ENCODE measurements around the gene METRNL.
"Not testable (repeated sequence)": the region's sequence is repeated elsewhere in the genome, so short reads cannot be mapped to it uniquely, and the experiment has no call there.

Gene METRNL

DNA sequence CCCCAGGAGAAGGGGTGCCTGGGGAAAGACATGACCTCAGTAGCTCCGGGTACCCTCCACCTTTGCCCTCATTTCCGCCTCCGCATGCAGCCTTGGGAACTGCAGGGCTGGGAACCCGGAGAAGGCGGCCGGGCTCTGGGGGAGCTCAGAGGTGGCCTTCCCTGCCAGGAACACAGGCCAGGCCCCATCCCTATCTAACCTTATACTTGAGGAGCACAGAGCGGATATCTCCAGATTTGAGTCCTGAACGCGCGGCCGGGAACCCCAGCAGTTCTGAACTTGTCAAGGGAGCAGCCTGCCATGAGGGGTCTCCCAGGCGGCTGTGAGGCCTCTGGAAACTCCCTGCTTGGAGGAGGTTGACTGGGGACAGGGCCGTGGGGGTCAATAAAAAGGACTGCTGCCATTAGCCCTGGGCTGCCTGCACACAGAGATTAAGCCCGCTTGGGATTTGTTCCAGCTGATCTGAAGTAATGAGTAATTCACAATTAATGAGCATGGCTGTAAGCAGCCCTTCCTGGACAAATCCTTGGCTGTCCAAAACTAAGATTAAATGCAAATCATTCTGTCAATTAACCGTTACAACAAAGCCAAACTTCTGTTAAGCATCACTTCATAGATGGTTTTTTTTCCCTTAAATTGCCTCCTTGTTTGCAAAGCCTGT is 26.3 kb upstream of the METRNL start:
- FAIRE-seq = no peak

DNA sequence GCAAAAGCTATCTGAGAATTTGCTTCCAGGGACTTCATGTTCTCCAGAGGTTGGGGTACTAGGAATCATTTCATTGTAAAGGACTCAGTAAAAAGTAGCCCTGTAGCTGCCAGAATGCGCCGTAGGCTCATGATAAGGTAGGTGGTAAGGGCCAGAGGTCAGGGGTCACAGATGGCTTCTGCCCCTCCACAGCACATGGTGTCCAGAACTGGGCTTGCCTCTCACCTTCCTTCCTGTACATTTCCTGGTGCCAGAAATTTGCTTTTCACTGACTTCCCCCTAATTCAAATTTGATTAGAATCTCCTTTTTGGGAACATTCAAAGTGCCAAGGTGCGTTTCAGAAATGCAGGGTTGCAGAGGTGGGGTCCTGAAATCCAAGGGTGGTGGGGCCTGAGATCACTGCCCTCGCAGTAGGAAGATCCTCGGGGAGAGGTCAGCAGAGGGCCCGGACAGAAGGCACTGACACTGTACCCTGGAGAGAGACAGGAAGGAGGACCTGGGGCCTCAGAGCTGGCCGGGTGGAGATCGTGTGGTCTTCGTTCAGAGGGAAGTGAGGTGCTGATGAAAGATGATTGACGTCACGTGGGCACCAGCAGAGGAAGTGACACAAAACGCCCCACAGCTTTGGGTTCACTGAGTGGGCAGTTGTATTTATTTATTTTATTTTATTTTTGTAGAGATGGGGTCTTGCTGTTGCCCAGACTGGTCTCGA is 25.5 kb upstream of the METRNL start:
- no peak for FAIRE-seq

DNA sequence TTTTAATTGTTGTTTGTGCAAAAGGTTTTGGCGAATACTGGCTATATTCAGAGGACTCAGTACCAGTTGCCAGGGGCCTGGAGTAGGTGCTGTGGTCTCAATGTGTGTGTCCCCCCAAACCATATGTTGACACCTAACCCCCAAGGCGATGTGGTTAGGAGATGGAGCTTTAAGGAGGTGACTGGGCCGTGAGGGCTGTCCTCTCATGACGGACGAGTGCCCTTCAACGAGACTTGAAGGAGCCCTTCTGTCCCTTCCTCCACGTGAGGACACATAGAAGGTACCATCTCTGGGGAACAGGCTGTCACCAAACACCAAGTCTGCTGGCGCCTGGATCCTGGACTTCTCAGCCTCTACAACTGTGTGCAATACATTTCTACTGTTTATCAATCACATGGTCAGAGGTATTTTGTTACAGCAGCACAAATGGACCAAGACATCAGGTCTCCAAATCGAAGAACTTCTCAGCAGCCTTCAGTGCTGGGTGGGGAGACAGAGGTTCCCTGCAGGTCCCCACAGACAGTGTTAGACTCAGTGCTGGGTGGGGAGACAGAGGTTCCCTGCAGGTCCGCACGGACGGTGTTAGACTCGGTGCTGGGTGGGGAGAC is 24.8 kb upstream of the METRNL start:
- FAIRE-seq = no peak

DNA sequence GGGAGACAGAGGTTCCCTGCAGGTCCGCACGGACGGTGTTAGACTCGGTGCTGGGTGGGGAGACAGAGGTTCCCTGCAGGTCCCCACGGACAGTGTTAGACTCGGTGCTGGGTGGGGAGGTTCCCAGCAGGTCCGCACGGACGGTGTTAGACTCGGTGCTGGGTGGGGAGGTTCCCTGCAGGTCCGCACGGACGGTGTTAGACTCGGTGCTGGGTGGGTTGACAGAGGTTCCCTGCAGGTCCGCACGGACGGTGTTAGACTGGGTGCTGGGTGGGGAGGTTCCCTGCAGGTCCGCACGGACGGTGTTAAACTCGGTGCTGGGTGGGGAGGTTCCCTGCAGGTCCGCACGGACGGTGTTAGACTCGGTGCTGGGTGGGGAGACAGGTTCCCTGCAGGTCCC is 24.2 kb upstream of the METRNL start:
- FAIRE-seq = not testable (repeated sequence)

DNA sequence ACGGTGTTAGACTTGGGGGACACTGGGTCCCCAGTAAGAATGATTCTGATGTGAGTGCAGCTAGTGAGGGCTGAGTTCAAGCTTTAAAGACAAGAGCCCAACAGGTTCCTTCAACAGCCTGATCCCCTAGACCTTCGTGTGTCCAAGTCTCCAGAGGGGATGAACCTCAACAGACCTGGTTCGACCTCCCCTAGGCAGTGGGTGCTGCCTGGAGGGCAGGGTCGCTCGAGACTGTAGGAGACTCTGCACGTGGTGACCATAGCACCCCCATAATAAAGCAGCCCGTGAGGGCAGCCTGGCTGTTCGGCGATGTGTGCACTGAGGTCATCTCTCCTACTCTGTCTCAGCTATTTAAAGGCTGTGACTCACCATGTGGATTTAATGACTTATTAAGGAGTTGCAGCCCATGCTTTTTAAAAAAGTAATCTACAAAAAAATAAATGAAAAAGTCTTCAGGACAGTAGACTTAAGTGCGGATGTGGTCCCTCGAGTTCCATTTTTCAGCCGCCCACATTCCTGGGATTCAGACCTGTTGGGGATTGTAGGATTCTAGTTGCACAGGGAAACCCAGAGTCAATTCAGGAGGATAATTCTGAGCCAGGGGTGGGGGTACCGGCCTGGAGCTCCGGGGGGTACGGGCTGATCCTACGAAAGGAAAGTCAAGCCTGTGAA is 23.4 kb upstream of the METRNL start:
- no peak for FAIRE-seq

DNA sequence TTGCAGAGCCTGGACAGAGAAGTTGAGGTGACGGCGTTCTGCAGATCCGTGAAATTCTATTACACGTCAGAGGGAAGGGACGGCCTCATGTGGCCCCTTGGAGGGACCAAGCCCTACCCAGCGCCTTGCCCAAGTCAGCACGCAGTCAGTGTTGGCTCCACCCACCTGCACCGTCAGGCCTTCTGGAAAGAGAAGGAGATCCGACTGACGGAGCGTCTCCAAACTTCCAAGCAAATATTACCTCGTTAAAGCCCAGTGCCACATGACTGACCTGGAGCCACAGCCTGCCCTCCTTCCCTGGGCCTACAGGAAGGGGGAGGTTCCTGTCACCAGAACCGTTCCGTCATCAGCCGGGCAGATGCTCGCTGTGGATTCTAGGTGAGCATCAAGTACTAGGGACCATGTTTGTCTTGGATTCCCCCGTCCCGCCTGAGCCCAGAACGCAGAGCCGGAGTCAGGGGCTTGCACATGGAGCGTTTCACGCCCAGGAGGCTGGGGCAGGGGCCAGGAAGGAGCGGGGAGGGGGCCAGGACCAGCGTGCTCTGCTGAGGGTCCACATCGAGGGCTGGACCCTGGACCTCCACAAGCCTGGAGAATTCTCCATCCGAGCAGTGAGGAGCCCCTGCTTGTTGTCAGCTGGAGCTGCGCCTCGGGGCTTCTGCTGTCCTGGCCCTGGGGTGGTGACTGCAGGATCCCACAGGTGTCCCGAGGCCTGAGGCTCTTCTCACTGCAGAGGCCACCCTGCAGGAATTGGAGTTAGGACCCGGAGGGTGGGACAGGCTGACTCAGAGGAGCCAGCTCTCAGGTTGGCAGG is 22.6 kb upstream of the METRNL start:
- no peak for FAIRE-seq

DNA sequence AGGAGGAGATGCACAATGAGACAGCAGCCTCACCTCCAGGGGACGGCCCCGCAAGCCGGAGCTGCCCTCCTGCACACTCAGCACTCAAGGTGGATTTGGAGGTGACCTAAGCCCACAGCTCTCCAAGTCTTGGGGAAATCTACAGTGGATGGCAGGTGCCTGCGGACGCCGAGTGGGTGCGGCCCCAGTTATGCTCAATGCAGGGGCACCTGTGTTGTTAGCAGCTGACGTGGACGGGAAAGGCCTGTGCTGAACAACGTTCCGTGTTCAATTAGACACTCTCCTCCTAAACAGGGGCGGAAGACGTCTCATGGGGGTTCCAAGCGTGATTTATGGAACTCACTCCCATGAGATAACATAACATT is 22.0 kb upstream of the METRNL start:
- FAIRE-seq = no peak

DNA sequence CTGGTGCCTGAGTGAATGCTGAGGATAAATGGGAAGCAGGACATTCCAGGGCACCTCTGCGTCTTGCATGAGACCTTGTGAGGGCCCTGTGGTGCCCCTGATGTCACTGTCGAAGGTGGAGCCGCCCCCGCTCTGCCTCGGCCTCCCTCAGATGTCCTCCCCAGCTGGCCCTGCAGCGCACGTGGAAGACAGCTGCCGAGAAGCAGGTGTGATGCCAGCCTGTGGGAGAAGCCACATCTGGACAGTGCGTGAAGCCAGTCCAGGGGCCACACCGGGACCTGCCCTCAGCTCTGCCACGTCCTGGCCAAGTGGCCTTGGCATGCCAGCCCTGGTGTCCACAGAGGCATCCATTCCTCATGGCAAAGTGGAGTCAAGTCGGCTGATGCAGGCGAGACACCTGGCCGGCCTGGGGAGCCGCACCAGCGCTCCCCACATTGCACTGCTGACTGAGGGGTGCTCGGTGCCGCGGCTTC is 21.6 kb upstream of the METRNL start:
- FAIRE-seq = no peak

DNA sequence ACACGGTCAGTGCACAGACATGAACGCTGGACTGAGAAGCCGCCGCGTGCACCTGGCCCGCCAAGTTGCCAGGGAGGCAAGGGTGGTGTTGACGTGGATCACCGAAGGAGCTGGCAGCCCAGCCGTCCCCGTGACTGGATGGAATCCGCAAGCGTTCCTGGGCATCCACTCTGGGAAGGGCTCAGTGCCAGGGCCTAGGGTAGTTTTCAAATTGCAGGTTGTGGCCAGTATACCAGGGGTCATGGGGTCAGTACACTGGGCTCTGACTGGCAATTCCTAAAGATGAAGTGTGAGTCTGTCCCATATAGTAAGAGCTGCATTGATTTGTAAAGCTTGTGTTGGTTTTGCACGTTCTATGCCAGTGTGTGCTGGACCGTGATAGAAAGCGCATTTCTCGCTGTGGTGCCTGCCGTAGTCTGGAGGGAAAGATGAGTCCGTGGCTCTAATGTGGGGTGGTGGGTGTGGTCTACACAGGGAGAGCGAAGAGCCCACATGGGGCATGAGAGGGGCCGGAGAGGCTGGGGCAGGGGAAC is 21.1 kb upstream of the METRNL start:
- FAIRE-seq = no peak

DNA sequence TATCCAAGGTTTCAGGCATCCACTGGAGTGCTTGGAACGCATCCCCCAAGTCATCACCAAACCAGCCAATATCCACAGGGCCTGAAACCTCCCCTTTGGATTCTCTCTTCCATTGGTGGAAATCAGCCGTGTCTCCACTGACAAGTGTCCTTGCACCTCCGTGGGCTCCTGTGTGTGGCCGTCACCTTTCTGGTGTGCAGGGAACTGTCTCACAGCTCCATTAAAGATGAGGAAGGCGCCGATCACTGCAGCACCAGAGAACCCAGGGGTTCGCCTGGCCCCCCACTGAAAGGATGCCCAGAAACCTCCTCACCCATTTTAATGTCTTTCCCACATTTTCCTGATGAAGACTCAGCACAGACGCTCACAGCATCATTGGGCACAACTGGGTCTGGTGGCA is 17.8 kb upstream of the METRNL start:
- no peak for FAIRE-seq

DNA sequence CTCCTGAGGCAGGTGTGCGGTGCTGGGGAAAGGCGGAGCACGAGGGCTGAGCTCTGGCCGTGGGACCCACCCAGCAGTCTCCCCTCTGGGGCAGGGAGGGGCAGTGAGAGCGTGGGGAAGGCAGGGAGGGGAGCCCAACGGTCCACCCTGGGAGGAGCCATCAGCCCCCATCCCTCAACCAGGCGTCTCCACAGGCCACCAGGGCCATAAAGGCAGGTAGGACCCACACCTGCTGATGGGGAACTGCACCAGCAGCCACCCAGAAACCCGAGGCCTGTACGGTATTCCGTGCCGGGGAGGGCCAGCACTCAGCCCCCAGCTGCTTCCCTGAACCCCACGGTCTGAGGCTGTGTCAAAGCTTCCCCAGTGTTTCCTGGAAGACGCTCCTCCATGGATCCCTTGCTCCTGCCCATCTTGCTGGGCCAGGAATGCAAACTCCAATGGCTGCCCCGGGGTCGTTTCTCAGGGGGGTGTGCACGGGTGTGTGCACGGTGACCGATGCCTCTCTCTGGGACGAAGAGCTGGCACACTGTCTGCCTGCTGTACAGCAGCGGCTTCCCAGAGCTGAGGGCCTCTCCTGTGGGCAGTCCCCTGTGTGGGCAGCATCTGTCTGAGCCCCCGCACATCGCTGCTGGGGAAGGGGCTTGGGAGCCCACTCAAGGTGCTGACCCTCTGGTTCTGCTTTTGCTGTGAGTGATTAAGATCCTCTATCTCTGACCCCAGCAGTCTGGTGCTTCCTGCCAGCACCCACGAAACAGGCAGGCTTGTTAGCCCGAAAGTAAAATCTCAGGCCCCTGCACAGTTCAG is 17.2 kb upstream of the METRNL start:
- FAIRE-seq = no peak

DNA sequence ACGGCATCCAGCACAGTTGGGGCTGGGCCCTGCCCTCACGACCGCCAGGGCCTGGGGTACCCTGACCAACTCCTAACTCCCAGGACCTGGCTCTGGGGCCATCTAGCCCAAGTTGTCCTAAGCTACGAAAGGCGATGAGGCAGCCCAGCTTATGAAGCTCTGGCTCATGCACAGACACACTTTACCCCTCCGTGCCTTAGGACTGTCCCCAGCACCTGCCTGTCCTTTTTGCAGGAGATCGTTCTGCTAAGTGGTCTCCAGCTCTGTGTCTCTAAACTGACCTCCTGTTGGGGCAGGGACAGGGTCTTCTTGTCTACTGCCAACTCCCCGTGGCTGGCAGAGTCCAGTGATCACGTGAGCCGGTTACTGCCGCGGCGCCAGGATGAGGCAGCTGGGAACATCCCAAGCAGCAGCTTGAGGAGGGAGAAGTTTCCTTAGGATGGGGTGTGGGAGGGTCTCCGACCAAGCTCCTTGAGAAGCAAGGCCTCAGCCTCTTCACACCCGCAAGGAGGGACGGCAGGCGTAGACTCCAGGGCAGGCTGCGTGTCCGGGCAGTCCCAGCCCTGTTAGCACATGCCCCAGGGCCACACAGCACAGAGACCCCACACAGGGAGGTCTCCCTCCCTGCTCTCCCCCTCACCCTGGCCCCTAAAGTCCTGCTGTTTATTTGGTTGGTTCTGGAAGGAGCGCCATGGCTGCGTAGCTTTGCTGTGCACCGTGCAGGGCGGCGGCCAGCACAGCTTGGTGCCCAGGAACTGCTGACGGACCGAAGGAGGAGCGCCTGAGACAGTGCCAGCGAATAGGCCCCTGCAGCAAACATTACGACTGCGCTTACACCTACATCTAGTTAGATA is 16.4 kb upstream of the METRNL start:
- FAIRE-seq = no peak

DNA sequence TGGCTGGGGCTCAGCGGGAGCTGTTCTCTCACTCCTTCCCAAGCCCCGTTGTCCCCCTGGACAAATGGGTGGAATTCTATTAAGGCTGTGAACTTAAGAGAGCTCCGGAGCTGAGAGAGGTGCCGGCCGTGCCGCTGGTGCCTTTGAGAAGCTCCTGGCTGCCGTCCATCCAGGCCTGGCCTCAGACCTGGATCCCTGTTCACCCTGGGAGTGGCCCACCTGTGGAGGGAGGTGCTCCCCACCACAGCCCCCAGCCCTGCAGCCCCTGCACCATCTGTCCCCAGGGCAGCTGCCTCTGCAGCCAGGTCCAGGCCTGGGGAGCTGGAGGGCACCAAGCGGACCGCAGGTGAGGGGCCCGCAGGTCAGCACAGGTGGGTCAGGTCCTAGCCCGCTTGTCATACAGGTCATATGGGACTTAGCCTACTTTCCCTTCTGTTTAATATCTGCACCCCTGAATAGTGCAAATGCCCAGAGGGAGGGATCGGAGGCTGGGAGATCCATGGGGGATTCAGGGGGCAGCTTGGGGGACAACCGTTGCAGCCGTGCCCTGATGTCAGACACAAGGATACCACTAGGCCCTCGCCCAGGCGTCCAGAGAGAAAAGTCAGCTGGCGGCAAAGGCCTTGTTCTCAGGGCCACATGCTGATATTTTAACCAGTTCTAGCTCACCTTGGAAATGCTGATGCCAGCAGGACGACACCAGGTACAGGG is 15.2 kb upstream of the METRNL start:
- no peak for FAIRE-seq

DNA sequence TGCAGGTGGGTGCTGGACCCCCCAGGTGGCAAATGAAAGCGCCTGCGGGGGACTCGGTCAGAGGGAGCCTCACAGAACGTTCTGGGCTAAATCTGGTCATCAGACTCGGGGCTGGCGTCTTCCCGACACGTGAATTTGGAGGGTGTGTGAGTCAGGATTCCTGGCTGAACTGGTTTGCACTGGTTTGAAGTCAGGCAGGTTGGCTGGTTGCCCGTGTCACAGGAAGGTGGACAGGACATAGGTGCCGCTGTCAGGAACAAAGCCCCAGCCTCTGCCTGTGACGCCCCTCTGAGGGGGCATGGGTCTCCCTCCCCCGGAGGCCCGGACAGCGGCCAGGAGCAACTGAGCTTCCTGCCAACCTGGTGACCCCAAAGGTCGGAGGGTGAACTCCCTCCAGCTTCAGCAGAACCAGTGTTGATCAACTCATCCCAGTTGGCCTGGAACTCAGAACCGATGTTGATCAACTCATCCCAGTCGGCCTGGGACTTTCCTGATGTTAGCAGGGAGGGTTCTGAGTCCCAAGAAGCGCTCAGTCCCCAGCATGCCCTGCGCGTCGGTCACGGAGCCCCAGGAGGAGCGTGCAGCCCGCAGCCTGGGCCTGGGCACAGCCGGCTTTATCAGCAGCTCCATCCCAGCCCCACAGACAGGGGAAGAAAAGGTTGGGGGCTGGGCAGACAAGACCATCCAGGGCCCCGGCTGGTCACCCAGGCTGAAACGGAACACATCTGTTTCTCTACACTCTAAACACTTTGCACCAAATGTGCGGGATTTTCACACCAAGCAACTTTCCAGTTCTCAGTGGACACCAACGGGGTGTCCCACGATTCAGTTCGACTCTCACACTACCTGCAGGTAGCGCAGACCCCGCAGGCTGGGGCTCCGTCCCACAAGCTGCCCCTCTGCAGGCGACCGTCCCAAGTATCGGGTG is 14.4 kb upstream of the METRNL start:
- no peak for FAIRE-seq

DNA sequence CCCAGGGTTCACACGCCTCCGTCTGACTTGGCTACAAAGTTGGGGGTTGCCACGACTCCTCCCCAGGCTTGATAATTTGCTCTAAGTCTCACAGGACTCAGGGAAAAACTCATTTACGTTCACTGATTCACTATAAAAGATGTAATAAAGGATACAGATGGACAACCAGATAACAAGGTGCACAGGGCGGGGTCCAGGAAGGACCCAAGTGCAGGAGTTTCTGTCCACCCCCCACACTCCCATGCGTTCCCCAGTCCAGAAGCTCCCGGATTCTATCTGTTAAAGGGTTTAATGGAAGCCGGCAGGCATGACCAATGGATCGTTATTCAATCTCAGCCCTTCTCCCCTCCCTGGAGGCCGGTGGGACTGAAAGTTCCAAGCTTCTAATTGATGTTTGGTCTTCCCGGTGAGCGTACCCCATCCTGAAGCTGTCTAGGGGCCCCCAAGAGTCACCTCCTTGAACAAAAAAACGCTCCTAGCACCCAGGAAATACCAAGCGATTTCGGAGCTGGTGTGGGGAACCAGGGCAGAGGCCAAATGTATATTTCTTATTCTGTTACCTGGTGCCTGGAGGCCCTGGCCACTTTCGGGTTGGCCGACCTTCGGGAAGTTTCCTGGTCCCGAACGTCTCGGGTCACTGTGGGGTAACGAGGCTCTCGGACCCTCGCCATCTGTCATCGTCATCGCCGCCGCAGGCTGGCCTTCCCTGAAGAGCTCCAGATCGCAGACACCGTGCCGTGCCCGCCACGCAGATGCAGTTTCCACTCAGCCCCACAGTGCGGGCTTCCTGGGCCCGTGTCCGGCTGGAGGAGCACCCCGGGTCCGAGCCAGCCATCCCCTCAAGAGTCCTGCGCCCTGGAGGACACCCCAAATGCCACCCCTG is 13.5 kb upstream of the METRNL start:
- no peak for FAIRE-seq

DNA sequence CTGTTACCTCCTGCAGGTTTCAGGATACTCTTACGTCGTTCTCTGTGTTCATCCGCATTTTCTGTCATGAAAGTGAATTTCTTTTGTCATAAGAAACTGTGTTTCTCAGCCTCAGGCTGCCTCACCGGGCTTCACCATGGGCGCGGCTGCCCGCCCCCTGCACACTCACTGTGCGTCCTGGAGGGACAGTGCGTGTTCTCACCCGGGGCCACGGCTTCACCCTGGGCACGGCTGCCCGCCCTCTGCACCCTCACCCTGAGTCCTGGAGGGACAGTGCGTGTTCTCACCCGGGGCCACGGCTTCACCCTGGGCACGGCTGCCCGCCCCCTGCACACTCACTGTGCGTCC is 12.9 kb upstream of the METRNL start:
- FAIRE-seq = not testable (repeated sequence)

DNA sequence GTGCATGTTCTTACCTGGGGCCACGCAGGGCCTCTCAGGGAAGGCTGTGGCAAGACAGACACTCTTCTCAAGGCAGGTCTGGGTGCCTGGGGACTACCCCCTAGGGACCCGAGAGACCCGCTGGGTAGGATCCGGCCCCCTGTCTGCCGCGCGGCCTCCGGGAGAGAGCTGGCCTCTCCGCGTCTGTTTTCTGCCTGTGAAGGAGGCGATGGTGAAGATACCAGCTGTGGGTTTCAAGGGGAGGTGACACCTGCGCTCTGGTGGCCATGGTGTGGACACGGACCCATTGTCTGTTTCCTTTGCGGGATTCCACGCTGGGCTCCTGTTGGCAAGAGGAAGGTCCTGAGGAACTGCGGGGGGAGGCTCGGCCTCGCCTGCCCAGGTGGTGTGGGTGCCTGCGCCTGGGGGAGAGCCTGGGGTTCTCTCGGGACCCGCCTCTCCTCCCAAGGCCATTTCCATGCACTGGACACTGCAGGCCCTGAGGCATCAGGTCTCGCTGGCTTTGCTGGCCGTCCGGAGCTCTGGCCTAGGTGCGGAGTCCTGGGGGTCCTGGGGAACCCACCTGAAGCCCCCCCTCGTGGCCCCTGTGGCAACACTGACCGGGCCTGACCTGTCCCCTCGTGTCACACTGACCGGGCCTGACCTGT is 12.2 kb upstream of the METRNL start:
- no peak for FAIRE-seq
